GM12874 (cell line): ENCODE results near the gene ZNF516.

ENCODE experiments used
- CTCF ChIP-seq: IDR thresholded peaks from 2 replicates; pipeline ENCODE4 v1.5.1; 2011; ENCODE audit warnings: low read depth, mild to moderate bottlenecking, control low read depth, low read length, moderate library complexity; ENCODE audit not compliant: insufficient read depth

The ZNF516 gene

DNA sequence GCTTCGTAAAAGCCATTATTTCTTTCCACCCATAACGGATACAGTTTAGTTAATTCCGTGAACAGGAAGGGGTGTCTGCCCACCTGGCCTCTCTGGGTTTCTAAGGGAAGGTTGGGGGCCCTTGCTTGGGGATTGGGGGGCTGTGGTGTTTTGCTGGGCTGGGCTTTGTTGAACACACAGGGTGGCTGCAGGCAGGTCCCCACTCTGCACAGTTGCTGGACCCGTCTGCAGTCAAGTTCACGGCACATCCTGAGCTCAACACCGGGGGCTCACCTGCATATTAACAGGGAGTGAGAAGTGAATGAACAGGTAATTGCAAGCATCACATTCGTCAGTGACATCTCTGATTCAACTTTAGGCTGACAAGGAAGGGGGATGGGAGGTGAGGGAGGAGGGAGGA lies 109.0 kb downstream of the ZNF516 start:
- TF ChIP-seq CTCF = no peak

DNA sequence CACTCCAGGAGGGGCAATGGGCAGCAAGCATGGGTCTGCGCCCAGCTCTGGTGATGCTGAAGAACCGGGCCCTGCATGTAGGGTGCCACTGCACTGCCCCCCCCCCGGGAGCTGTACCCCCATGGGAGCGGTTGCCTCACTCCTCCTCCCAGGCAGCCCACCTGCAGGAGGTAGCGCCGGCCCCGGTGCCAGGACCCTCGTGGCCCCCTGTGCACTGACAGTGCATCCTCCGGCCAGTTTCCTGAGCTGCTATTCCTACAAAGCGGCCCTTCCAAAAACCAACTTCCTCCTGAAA lies 109.4 kb downstream of the ZNF516 start:
- TF ChIP-seq CTCF = no peak

GRCh38 chr18:76384861-76385680 lies 110.0 kb downstream of the ZNF516 start:
- TF ChIP-seq CTCF = no peak

DNA sequence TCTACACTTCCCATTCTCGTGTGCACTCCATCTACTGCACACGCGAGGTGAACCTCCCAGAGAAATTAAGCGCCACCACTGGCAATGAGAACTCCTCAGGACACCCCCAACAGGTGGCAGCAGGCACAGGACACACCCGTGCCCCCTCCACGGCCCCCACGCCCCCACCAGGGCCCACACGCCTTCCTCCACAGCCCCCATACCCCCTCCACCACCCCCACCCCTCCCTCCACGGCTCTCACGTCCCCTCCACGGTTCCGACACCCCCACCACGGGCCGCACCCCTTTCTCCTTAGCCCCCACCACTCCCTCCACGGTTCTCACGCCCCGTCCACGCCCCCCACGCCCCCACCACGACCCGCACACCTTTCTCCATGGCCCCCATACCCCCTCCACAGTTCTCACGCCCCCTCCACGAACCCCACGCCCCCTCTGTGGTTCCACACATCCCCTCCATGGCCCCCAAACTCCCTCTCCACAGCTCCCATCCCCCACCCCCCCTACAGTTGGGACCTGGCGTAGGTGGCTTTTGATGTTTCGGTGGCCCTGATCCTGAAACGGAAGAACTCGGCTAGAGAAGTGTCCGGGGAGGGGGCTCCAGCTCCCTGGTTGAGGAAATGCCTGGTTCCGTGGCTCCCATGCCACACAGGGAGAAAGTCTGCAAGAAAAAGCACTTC lies 110.8 kb downstream of the ZNF516 start:
- no peak for TF ChIP-seq CTCF

DNA sequence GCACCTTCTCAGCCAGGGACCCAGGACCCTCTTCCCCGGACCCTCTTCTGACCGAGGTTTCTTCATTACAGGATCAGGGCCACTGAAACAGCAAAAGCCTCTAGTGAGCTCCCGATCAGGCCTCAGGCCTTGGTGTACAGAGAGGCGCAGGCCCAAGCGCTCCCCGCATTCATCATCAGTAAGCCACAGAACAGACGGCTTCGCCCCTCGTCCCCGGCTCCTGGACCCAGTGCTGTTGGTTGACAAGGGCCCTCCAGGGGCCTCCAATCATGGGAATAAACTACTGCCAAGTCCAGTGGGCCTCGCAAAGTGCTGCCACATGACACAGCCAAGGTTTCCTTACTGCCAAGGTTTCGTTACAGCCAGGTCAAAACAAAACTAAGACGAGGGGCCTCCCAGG lies 111.4 kb downstream of the ZNF516 start:
- no peak for TF ChIP-seq CTCF

DNA sequence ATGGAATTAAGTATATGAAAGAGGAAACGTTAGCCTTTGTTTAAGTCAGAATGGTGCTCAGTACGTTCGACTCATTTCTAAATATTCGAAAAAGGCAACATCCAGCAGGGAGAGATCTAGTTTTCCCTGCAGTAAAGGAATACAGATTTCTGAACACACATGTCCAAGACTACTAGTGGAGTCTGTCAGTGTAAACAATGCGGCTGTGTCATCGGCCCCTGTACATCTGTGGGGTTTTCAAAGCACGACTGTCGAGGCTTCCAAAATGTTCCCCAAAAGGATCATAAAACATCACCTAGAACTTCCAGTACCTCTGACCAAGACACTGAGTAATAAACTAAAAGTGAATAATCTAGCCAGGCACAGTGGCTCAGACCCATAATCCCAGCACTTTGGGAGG lies 112.8 kb downstream of the ZNF516 start:
- TF ChIP-seq CTCF = no peak

DNA sequence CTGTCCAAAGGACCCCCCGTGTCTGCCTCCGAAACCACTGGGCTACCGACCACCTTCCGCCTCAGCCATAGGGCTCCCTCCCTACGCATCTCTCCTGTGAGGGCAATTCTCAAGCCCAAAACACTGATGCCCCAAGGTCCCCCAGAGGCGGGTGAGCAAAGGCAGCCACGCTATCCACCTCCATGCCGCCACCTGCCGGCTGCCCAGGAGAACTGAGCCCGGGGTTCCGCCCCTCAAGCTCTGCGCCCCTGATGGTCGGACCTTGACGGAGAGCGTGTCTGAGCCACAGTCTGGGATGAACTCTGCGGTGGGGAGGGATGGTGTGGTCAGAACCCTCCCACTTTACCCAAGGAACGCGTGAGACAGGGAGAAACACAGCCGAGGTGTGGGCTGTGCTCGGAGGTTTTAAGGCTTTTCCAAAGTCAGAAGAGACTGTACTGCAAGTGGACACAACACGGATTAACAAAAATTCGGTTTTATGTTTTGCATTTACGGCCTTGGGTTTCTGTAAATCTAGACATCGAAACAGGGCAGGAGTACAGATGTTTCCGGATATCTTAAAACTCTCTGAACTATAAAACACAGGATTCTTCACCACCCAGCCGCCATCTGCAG lies 114.1 kb downstream of the ZNF516 start:
- no peak for TF ChIP-seq CTCF
